Large intestine (tissue), 3 donors: ENCODE measurements around the gene JTB. TPM values are rescaled to one million over a fixed set of nuclear protein-coding genes. Genes with fewer than 3 reads are reported as not detected.

Experiments used
- DNase-seq, 2 donors: peaks; one replicate each; pipeline versions ENCODE4 v3.0.0 to v3.0.0-alpha.2; 2013
- H3K27ac ChIP-seq: one replicate; pipeline ENCODE4 v1.5.1; 2013; ENCODE audit warnings: low read length
- H3K27me3 ChIP-seq: 2 replicates; pipeline ENCODE4 v1.6.1; 2013; ENCODE audit warnings: low read length; ENCODE audit not compliant: control insufficient read depth, insufficient read depth
- H3K36me3 ChIP-seq: 2 replicates; pipeline ENCODE4 v1.6.1; 2013; ENCODE audit warnings: low read length; ENCODE audit not compliant: control insufficient read depth, insufficient read depth
- H3K4me1 ChIP-seq: one replicate; pipeline ENCODE4 v1.6.1; 2013; ENCODE audit warnings: low read length; ENCODE audit not compliant: control insufficient read depth, insufficient read depth
- H3K4me3 ChIP-seq: one replicate; pipeline ENCODE4 v1.5.1; 2013; ENCODE audit warnings: low read length
- H3K9me3 ChIP-seq: one replicate; pipeline ENCODE4 v1.6.1; 2013; ENCODE audit warnings: mild to moderate bottlenecking, low read depth, low read length, moderate library complexity; ENCODE audit not compliant: control insufficient read depth
- WGBS: methylation state at CpG from one replicate; pipeline ENCODE4 v1.1.5; 2013; ENCODE audit warnings: low lambda C conversion rate; ENCODE audit not compliant: insufficient coverage; 5-methylcytosine and 5-hydroxymethylcytosine counted together
- polyA plus RNA-seq: library from polyadenylated mRNA; unstranded; fragments of 120-200 nt; gene quantifications from one replicate; pipeline ENCODE4 v1.2.1, GENCODE V29; 2013

Gene JTB
- polyA plus RNA-seq, 1 donor, result 120 TPM

- no CpG with 5 or more reads among the region's 12 CpGs for WGBS
- Histone ChIP-seq H3K27ac (peak overlapping the region; percentile 83), H3K27me3 (no peaks in the 10 kb centered on the region), H3K4me3 (peak overlapping the region; percentile 94), H3K4me1 (peaks cover 14% of the 10 kb centered on the region), H3K9me3 (no peaks in the 10 kb centered on the region), H3K36me3 (peaks cover 53% of the 10 kb centered on the region)
- DNase-seq, result peak in 1 of 2 donors; percentile 52
Observed at GRCh38 chr1:153945131-153945794, 32.2 kb downstream of the JTB start.

GRCh38 chr1:153944827-153945117 lies 32.7 kb downstream of the JTB start:
- Histone ChIP-seq H3K36me3 (peaks cover 54% of the 10 kb centered on the region), H3K4me3 (peak overlapping the region; percentile 94), H3K27me3 (no peaks in the 10 kb centered on the region), H3K9me3 (no peaks in the 10 kb centered on the region), H3K27ac (no peak overlapping the region), H3K4me1 (peaks cover 14% of the 10 kb centered on the region)
- no peak for DNase-seq
- WGBS, result no CpG with 5 or more reads among the region's 3 CpGs

GRCh38 chr1:153944005-153944826 lies 33.3 kb downstream of the JTB start:
- WGBS, result no CpG with 5 or more reads among the region's 15 CpGs
- Histone ChIP-seq H3K4me3 (no peak overlapping the region), H3K4me1 (peaks cover 14% of the 10 kb centered on the region), H3K9me3 (no peaks in the 10 kb centered on the region), H3K36me3 (peaks cover 57% of the 10 kb centered on the region), H3K27ac (no peak overlapping the region), H3K27me3 (no peaks in the 10 kb centered on the region)
- DNase-seq, result no peak

- DNase-seq, result no peak
- WGBS, result no CpG with 5 or more reads among the region's 11 CpGs
- H3K36me3 ChIP-seq, result peaks cover 47% of the 10 kb centered on the region
Observed at GRCh38 chr1:153942766-153943549, 34.5 kb downstream of the JTB start.

GRCh38 chr1:153941826-153942725 lies 35.4 kb downstream of the JTB start:
- DNase-seq, result no peak
- Histone ChIP-seq H3K27ac (no peak overlapping the region), H3K9me3 (no peaks in the 10 kb centered on the region), H3K36me3 (peaks cover 52% of the 10 kb centered on the region), H3K27me3 (no peaks in the 10 kb centered on the region), H3K4me3 (no peak overlapping the region), H3K4me1 (peaks cover 14% of the 10 kb centered on the region)
- no CpG with 5 or more reads among the region's 34 CpGs for WGBS

More at GRCh38 chr1:153942766-153943549, 34.5 kb downstream of the JTB start:
- Histone ChIP-seq H3K4me3 (no peak overlapping the region), H3K27ac (no peak overlapping the region), H3K4me1 (peaks cover 14% of the 10 kb centered on the region), H3K9me3 (no peaks in the 10 kb centered on the region), H3K27me3 (no peaks in the 10 kb centered on the region)

GRCh38 chr1:153940756-153941155 lies 36.7 kb downstream of the JTB start:
- peaks cover 65% of the 10 kb centered on the region for H3K36me3 ChIP-seq
- WGBS, result no CpG with 5 or more reads among the region's 8 CpGs
- H3K9me3 ChIP-seq, result no peaks in the 10 kb centered on the region

GRCh38 chr1:153939476-153939875 lies 38.0 kb downstream of the JTB start:
- no peak for DNase-seq
- H3K4me3 ChIP-seq, result no peak overlapping the region
- H3K27ac ChIP-seq, result no peak overlapping the region
- peaks cover 3% of the 10 kb centered on the region for H3K4me1 ChIP-seq
- H3K27me3 ChIP-seq, result no peaks in the 10 kb centered on the region
- peaks cover 72% of the 10 kb centered on the region for H3K36me3 ChIP-seq
- H3K9me3 ChIP-seq, result no peaks in the 10 kb centered on the region
- WGBS, result no CpG with 5 or more reads among the region's 12 CpGs

More at GRCh38 chr1:153940756-153941155, 36.7 kb downstream of the JTB start:
- peaks cover 10% of the 10 kb centered on the region for H3K4me1 ChIP-seq
- no peak for DNase-seq
- H3K27ac ChIP-seq, result no peak overlapping the region
- no peak overlapping the region for H3K4me3 ChIP-seq
- no peaks in the 10 kb centered on the region for H3K27me3 ChIP-seq

GRCh38 chr1:153938996-153939395 lies 38.5 kb downstream of the JTB start:
- Histone ChIP-seq H3K4me3 (no peak overlapping the region), H3K4me1 (no peaks in the 10 kb centered on the region), H3K27me3 (no peaks in the 10 kb centered on the region), H3K9me3 (no peaks in the 10 kb centered on the region), H3K36me3 (peaks cover 72% of the 10 kb centered on the region), H3K27ac (no peak overlapping the region)
- DNase-seq, result no peak
- no CpG with 5 or more reads among the region's 3 CpGs for WGBS

GRCh38 chr1:153937331-153937730 lies 40.1 kb downstream of the JTB start:
- no peak overlapping the region for H3K4me3 ChIP-seq
- H3K27me3 ChIP-seq, result no peaks in the 10 kb centered on the region
- DNase-seq, result no peak
- no peaks in the 10 kb centered on the region for H3K4me1 ChIP-seq
- no peaks in the 10 kb centered on the region for H3K9me3 ChIP-seq
- no CpG with 5 or more reads among the region's 10 CpGs for WGBS
- peaks cover 74% of the 10 kb centered on the region for H3K36me3 ChIP-seq
- H3K27ac ChIP-seq, result no peak overlapping the region
